Measurements from ENCODE around the gene SLC25A40.

SLC25A40 gene

GRCh38 chr7:87875151-87876039 lies 765 bp downstream of the SLC25A40 start:
- TF ChIP-seq REST (IDR thresholded peaks at IDR 0.05; ENCODE audit: insufficient read depth in 1 of 2, low read depth in 2 of 2, low read length in 2 of 2) (no peak), FOXP2 (optimal IDR thresholded peaks at IDR 0.05; ENCODE audit: borderline replicate concordance, extremely low read depth, extremely low read length, insufficient read depth) (no peak), POLR2AphosphoS5 (IDR thresholded peaks at IDR 0.05; ENCODE audit: low read depth, low read length) (no peak), SIN3A (IDR thresholded peaks at IDR 0.05; ENCODE audit: borderline replicate concordance, insufficient read depth, low read length) (0 out of 2 replicates have a peak, but pooled peaks have one; percentile 52), TAF1 (IDR thresholded peaks at IDR 0.05; ENCODE audit: borderline replicate concordance, insufficient read depth, low read length) (no peak)

- TF ChIP-seq FOXP2 (optimal IDR thresholded peaks at IDR 0.05; ENCODE audit: borderline replicate concordance, extremely low read depth, extremely low read length, insufficient read depth) = no peak
- no peak for TF ChIP-seq SIN3A (IDR thresholded peaks at IDR 0.05; ENCODE audit: borderline replicate concordance, insufficient read depth, low read length)
- no peak for TF ChIP-seq TAF1 (IDR thresholded peaks at IDR 0.05; ENCODE audit: borderline replicate concordance, insufficient read depth, low read length)
- no peak for TF ChIP-seq REST (IDR thresholded peaks at IDR 0.05; ENCODE audit: insufficient read depth in 1 of 2, low read depth in 2 of 2, low read length in 2 of 2)
- TF ChIP-seq POLR2AphosphoS5 (IDR thresholded peaks at IDR 0.05; ENCODE audit: low read depth, low read length) = no peak
These were observed 2.1 kb downstream of the SLC25A40 start for GRCh38 chr7:87874066-87874465.

- TF ChIP-seq POLR2AphosphoS5 (IDR thresholded peaks at IDR 0.05; ENCODE audit: low read depth, low read length) (no peak), REST (IDR thresholded peaks at IDR 0.05; ENCODE audit: insufficient read depth in 1 of 2, low read depth in 2 of 2, low read length in 2 of 2) (no peak), TAF1 (IDR thresholded peaks at IDR 0.05; ENCODE audit: borderline replicate concordance, insufficient read depth, low read length) (no peak), FOXP2 (optimal IDR thresholded peaks at IDR 0.05; ENCODE audit: borderline replicate concordance, extremely low read depth, extremely low read length, insufficient read depth) (no peak), SIN3A (IDR thresholded peaks at IDR 0.05; ENCODE audit: borderline replicate concordance, insufficient read depth, low read length) (no peak)
These were observed 3.8 kb downstream of the SLC25A40 start for GRCh38 chr7:87872346-87872745.

GRCh38 chr7:87870471-87870870 lies 5.7 kb downstream of the SLC25A40 start:
- TF ChIP-seq SIN3A (IDR thresholded peaks at IDR 0.05; ENCODE audit: borderline replicate concordance, insufficient read depth, low read length) = no peak

- TF ChIP-seq REST (IDR thresholded peaks at IDR 0.05; ENCODE audit: insufficient read depth in 1 of 2, low read depth in 2 of 2, low read length in 2 of 2) (no peak), FOXP2 (optimal IDR thresholded peaks at IDR 0.05; ENCODE audit: borderline replicate concordance, extremely low read depth, extremely low read length, insufficient read depth) (no peak), TAF1 (IDR thresholded peaks at IDR 0.05; ENCODE audit: borderline replicate concordance, insufficient read depth, low read length) (no peak), SIN3A (IDR thresholded peaks at IDR 0.05; ENCODE audit: borderline replicate concordance, insufficient read depth, low read length) (no peak), POLR2AphosphoS5 (IDR thresholded peaks at IDR 0.05; ENCODE audit: low read depth, low read length) (no peak)
These were observed 10.1 kb downstream of the SLC25A40 start for GRCh38 chr7:87866089-87866488.

All from PFSK-1 (cell line).